OCI-LY3 (cell line): ENCODE results near the gene MTURN.
A peak's percentile ranks its signal among the peaks of the same experiment; 100 is the strongest.

Experiments used
- H2AFZ ChIP-seq: fragments of 200-600, 300-600 bp; shearing (Covaris generic); 2 replicates; pipeline ENCODE4 v1.6.0; 2014; ENCODE audit warnings: antibody characterized with exemption, low read depth, low read length
- H3K27ac ChIP-seq: fragments of 200-600, 300-600 bp; sonication (generic); 2 replicates; pipeline ENCODE4 v1.5.1; 2014; ENCODE audit warnings: mild to moderate bottlenecking, low read length, moderate library complexity, mixed read lengths
- H3K27me3 ChIP-seq: fragments of 200-600, 300-600 bp; sonication (generic); 2 replicates; pipeline ENCODE4 v1.6.1; 2014; ENCODE audit warnings: low read depth, low read length, mixed read lengths
- H3K36me3 ChIP-seq: fragments of 200-600, 300-600 bp; sonication (generic); replicated peaks from 2 replicates; pipeline ENCODE3; 2014; ENCODE audit warnings: low read depth, low read length, mixed read lengths
- H3K4me1 ChIP-seq: fragments of 300-600, 200-600 bp; sonication (generic); 2 replicates; pipeline ENCODE4 v1.6.1; 2014; ENCODE audit warnings: low read length, mixed read lengths
- H3K4me2 ChIP-seq: fragments of 200-600, 300-600 bp; sonication (generic); 2 replicates; pipeline ENCODE4 v1.6.1; 2014; ENCODE audit warnings: low read length, mixed read lengths
- H3K4me3 ChIP-seq: fragments of 300-600, 200-600 bp; sonication (generic); 2 replicates; pipeline ENCODE4 v1.5.1; 2014; ENCODE audit warnings: antibody characterized with exemption, mild to moderate bottlenecking, low read length, moderate library complexity
- H3K79me2 ChIP-seq: fragments of 300-600, 200-600 bp; shearing (Covaris generic); 2 replicates; pipeline ENCODE4 v1.6.1; 2014; ENCODE audit warnings: mild to moderate bottlenecking, low read length, mixed read lengths
- H3K9ac ChIP-seq: fragments of 300-600, 200-600 bp; shearing (Covaris generic); 2 replicates; pipeline ENCODE4 v1.6.0; 2014; ENCODE audit warnings: mild to moderate bottlenecking, low read length, moderate library complexity
- H3K9me3 ChIP-seq: fragments of 200-600, 300-600 bp; shearing (Covaris generic); 2 replicates; pipeline ENCODE4 v1.6.1; 2014; ENCODE audit warnings: low read length, mixed read lengths; ENCODE audit not compliant: insufficient read depth
- H4K20me1 ChIP-seq: fragments of 200-600, 300-600 bp; sonication (generic); 2 replicates; pipeline ENCODE4 v1.6.1; 2016; ENCODE audit warnings: low read length, mixed read lengths; ENCODE audit not compliant: insufficient read depth
- EZH2phosphoT487 ChIP-seq: fragments of 200-600 bp; shearing (Covaris generic); IDR thresholded peaks from 2 replicates; pipeline ENCODE4 v1.6.1; 2018; ENCODE audit warnings: antibody characterized with exemption, mixed run types, low read depth
- TF ChIP-seq, protein P1 (sequence below): fragments of 200-600, 300-600 bp; sonication (generic); IDR thresholded peaks from 2 replicates; pipeline ENCODE4 v1.5.1; 2014; ENCODE audit warnings: antibody characterized with exemption, low read length, low read depth

The MTURN gene

GRCh38 chr7:30134611-30135300, at the start of gene MTURN:
TSS of gene MTURN (plus strand) at chr7:30134986. CDS start at chr7:30135137, 151 bp downstream.
- Histone ChIP-seq H3K4me1 (peaks cover 5% of the 10 kb centered on the region; the same call in 1 of the 2 replicates), H2AFZ (peak within 1 kb of the TSS; percentile 84), H3K4me3 (peak within 1 kb of the TSS; percentile 90), H3K4me2 (peak within 1 kb of the TSS; percentile 94), H3K27me3 (no peaks in the 10 kb centered on the region), H3K9me3 (no peaks in the 10 kb centered on the region), H4K20me1 (no peaks in the 10 kb centered on the region), H3K9ac (peak within 1 kb of the TSS; percentile 80), H3K36me3 (no peaks in the 10 kb centered on the region), H3K27ac (peak within 1 kb of the TSS; percentile 52), H3K79me2 (peaks cover 41% of the 10 kb centered on the region)
- TF ChIP-seq, protein P1, sequence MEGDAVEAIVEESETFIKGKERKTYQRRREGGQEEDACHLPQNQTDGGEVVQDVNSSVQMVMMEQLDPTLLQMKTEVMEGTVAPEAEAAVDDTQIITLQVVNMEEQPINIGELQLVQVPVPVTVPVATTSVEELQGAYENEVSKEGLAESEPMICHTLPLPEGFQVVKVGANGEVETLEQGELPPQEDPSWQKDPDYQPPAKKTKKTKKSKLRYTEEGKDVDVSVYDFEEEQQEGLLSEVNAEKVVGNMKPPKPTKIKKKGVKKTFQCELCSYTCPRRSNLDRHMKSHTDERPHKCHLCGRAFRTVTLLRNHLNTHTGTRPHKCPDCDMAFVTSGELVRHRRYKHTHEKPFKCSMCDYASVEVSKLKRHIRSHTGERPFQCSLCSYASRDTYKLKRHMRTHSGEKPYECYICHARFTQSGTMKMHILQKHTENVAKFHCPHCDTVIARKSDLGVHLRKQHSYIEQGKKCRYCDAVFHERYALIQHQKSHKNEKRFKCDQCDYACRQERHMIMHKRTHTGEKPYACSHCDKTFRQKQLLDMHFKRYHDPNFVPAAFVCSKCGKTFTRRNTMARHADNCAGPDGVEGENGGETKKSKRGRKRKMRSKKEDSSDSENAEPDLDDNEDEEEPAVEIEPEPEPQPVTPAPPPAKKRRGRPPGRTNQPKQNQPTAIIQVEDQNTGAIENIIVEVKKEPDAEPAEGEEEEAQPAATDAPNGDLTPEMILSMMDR: no peak
- no peak for TF ChIP-seq EZH2phosphoT487

DNA sequence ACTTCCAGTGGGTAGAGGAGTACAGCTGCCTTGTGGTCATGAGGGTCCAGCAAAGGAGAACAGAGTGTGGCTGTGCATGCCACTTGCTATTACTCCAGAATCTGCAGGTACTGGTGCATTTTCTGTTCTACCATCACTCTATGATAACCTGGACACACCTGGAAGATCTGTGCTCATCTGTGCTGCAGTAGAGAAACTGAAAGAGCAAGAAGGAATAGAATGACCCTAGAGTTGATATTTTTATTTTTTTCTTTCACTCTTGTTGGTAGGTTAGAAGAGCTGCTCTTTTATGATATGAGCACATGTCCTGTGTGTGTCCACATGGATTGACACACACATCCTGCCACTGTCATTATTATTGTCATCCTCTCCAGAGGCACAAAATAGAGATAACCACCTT, 48.3 kb upstream of the MTURN start:
- TF ChIP-seq EZH2phosphoT487: no peak
- TF ChIP-seq, protein P1: no peak

DNA sequence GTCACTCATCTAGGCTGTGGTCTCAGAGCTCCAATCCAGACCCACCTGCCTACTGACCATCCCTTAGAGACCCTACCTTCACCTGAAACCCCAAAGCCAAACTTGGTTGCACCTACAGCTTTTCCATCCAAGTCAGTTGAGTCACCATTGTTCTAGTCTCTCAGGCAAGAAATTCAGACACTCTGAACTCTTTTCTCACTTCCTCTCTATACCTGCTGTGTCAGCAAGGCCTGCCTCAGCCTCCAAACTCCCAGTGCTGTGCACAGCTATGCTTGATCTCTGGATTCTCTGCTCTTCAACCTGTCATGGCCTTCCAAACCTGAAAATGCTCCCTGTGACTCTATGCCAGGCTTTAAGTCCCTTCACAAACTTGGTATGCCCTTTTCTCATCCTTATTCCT, 47.4 kb upstream of the MTURN start:
- Histone ChIP-seq H2AFZ (no peak overlapping the region), H3K9me3 (no peaks in the 10 kb centered on the region), H3K9ac (no peak overlapping the region), H3K27me3 (no peaks in the 10 kb centered on the region), H3K4me3 (no peak overlapping the region), H4K20me1 (no peaks in the 10 kb centered on the region), H3K4me1 (peaks cover 10% of the 10 kb centered on the region; the same call in 1 of the 2 replicates), H3K27ac (no peak overlapping the region), H3K79me2 (no peaks in the 10 kb centered on the region), H3K4me2 (no peak overlapping the region), H3K36me3 (no peaks in the 10 kb centered on the region)
- TF ChIP-seq, protein P1: no peak
- no peak for TF ChIP-seq EZH2phosphoT487

More for the DNA sequence above, 48.3 kb upstream of the MTURN start:
- no peak overlapping the region for H3K9ac ChIP-seq
- H3K27me3 ChIP-seq: no peaks in the 10 kb centered on the region
- no peak overlapping the region for H2AFZ ChIP-seq
- H3K4me3 ChIP-seq: no peak overlapping the region
- no peaks in the 10 kb centered on the region for H3K79me2 ChIP-seq
- H3K36me3 ChIP-seq: no peaks in the 10 kb centered on the region
- no peak overlapping the region for H3K27ac ChIP-seq
- no peaks in the 10 kb centered on the region for H4K20me1 ChIP-seq
- H3K4me2 ChIP-seq: no peak overlapping the region
- H3K9me3 ChIP-seq: no peaks in the 10 kb centered on the region
- H3K4me1 ChIP-seq: peaks cover 10% of the 10 kb centered on the region; the same call in 1 of the 2 replicates

GRCh38 chr7:30088362-30088761, 46.4 kb upstream of the MTURN start:
- Histone ChIP-seq H2AFZ (no peak overlapping the region), H3K4me3 (no peak overlapping the region), H3K79me2 (no peaks in the 10 kb centered on the region), H3K9me3 (no peaks in the 10 kb centered on the region), H3K4me2 (no peak overlapping the region), H3K4me1 (peaks cover 10% of the 10 kb centered on the region; the same call in 1 of the 2 replicates), H3K27ac (no peak overlapping the region), H3K9ac (no peak overlapping the region), H3K27me3 (no peaks in the 10 kb centered on the region), H3K36me3 (no peaks in the 10 kb centered on the region), H4K20me1 (no peaks in the 10 kb centered on the region)
- TF ChIP-seq, protein P1: no peak
- no peak for TF ChIP-seq EZH2phosphoT487
